BLaER1 treated with 17β-estradiol and CSF1 and Interleukin-3, amounts not matched to agents 10 nM and 100 nM (cell line): ENCODE results near the gene LRP3.
"Not testable (repeated sequence)": the region's sequence is repeated elsewhere in the genome, so short reads cannot be mapped to it uniquely, and the experiment has no call there.

Experiments
- H3K27ac ChIP-seq, 11 experiments: shearing (Covaris generic); formaldehyde crosslinking; 2 replicates each; pipeline ENCODE4 v1.8.1; 2022
- H3K27me3 ChIP-seq, 11 experiments: shearing (Covaris generic); formaldehyde crosslinking; 2 replicates each; pipeline ENCODE4 v1.8.1; 2022
- H3K36me3 ChIP-seq, 11 experiments: shearing (Covaris generic); formaldehyde crosslinking; 2 replicates each; pipeline ENCODE4 v1.8.1; 2022
- H3K4me1 ChIP-seq, 10 experiments: shearing (Covaris generic); formaldehyde crosslinking; 2 replicates each; pipeline ENCODE4 v1.8.1; 2022
- H3K4me2 ChIP-seq, 11 experiments: shearing (Covaris generic); formaldehyde crosslinking; 2 replicates each; pipeline ENCODE4 v1.8.1; 2022
- H3K4me3 ChIP-seq, 10 experiments: shearing (Covaris generic); formaldehyde crosslinking; 2 replicates each; pipeline ENCODE4 v1.8.1; 2022
- H3K9ac ChIP-seq, 11 experiments: shearing (Covaris generic); formaldehyde crosslinking; 2 replicates each; pipeline ENCODE4 v1.8.1; 2022
- H3K9me3 ChIP-seq, 11 experiments: shearing (Covaris generic); formaldehyde crosslinking; replicated peaks in 1 of 11; 2 replicates each; pipeline ENCODE4 v1.8.1; 2022
- H4K20me1 ChIP-seq, 11 experiments: shearing (Covaris generic); formaldehyde crosslinking; 2 replicates each; pipeline ENCODE4 v1.8.1; 2022
- Cebpa-rat ChIP-seq, 11 experiments: shearing (Covaris generic); IDR thresholded peaks; 2 replicates each; pipeline ENCODE4 v1.8.1; 2022

LRP3 gene

DNA sequence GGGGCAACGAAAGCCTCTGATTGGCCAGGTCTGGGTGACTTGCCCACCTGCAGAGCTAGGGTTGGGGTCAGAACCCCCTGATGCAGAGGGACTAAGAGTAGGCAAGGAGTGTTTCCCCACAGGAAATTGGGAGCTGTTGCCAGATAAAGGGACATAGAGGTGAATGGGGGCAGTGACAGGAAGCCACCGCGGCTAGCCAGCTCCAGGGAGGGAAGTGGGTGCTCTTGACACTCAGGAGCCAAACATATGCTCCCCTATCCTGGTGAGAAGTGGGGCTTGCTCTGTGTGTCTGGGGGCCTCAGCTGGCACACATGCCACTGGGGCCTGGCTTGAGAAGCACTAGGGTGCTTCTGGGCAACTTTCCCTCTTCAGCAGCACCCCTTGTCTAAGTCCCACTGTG is 36.2 kb upstream of the LRP3 start:
- no peak for TF ChIP-seq Cebpa-rat (IDR thresholded peaks at IDR 0.05)
- Histone ChIP-seq H3K4me1 (peaks cover 41 to 68% (median 54%) of the 10 kb centered on the region in 10 experiments), H4K20me1 (no peaks in the 10 kb centered on the region), H3K36me3 (no peaks in the 10 kb centered on the region; a peak in 1 of 22 replicates), H3K27me3 (no peaks in the 10 kb centered on the region), H3K4me3 (no peak overlapping the region), H3K9ac (peak overlapping the region in 4 of 11 experiments; percentile 0 to 36 (median 31); a peak in 4 of 22 replicates), H3K4me2 (peak overlapping the region; percentile 14 to 83 (median 75)), H3K27ac (peak overlapping the region in 9 of 11 experiments; percentile 32 to 66 (median 52); a peak in 15 of 22 replicates), H3K9me3 (peaks cover 0 to 14% (median 12%) of the 10 kb centered on the region in 11 experiments; a peak in 11 of 22 replicates)

DNA sequence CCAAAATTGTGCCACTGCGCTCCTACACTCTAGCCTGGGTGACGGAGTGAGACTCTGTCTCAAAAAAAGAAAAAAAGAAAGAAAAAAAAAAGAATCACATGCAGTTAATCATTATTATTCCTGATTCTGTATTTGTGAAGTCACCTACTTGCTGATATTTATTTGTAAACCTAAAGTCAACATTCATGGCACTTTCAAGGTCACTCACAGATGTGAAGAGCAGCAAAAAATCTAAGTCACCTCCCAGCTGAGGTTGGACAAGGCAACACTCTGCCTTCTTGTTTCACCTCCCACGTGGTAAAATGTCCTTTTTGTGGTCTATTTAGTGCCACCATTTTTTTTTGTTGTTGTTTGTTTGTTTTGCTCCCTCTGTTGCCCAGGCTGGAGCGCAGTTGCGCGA is 35.8 kb upstream of the LRP3 start:
- Histone ChIP-seq H3K4me3 (no peak overlapping the region), H3K27me3 (no peaks in the 10 kb centered on the region), H3K4me2 (peak overlapping the region; percentile 14 to 83 (median 75); a peak in 21 of 22 replicates), H3K36me3 (no peaks in the 10 kb centered on the region; a peak in 1 of 22 replicates), H3K27ac (peak overlapping the region in 9 of 11 experiments; percentile 32 to 66 (median 52); a peak in 15 of 22 replicates), H4K20me1 (no peaks in the 10 kb centered on the region), H3K9ac (peak overlapping the region in 4 of 11 experiments; percentile 0 to 36 (median 31); a peak in 4 of 22 replicates), H3K9me3 (peaks cover 0 to 14% (median 12%) of the 10 kb centered on the region in 11 experiments; a peak in 11 of 22 replicates), H3K4me1 (peaks cover 41 to 68% (median 54%) of the 10 kb centered on the region in 10 experiments)
- TF ChIP-seq Cebpa-rat (IDR thresholded peaks at IDR 0.05) = no peak

DNA sequence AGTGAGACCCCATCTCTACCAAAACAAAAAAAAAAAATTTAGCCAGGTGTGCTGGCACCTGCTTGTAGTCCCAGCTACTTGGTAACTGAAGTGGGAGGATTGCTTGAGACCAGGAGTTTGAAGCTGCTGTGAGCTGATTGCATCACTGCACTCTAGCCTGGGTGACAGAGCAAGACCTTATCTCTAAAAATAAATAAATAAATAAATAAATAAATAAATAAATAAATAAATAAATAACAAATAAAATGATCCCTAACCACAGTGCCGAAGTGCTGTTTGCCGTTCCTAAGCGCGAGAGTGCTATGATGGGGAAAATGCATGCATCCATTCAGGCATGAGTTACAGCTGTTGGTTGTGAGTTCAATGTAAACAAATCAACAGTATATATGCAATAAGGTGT is 35.0 kb upstream of the LRP3 start:
- H3K9ac ChIP-seq = no peak overlapping the region
- H4K20me1 ChIP-seq = no peaks in the 10 kb centered on the region
- H3K36me3 ChIP-seq = no peaks in the 10 kb centered on the region; a peak in 2 of 22 replicates
- TF ChIP-seq Cebpa-rat (IDR thresholded peaks at IDR 0.05) = no peak
- peaks cover 41 to 74% (median 55%) of the 10 kb centered on the region in 10 experiments for H3K4me1 ChIP-seq
- no peak overlapping the region; a peak in 1 of 20 replicates for H3K4me3 ChIP-seq
- H3K9me3 ChIP-seq = peaks cover 0 to 14% (median 12%) of the 10 kb centered on the region in 11 experiments; a peak in 11 of 22 replicates
- peak overlapping the region in 2 of 11 experiments; percentile 84 to 85; a peak in 1 of 22 replicates for H3K27ac ChIP-seq
- no peaks in the 10 kb centered on the region for H3K27me3 ChIP-seq
- peak overlapping the region in 7 of 11 experiments; percentile 68 to 83 (median 75); a peak in 8 of 22 replicates for H3K4me2 ChIP-seq

- no peaks in the 10 kb centered on the region; a peak in 2 of 22 replicates for H3K36me3 ChIP-seq
- H3K27me3 ChIP-seq = no peaks in the 10 kb centered on the region
- peak overlapping the region; percentile 68 to 80 (median 77) for H3K4me2 ChIP-seq
- peak overlapping the region in 1 of 10 experiments; percentile 11; a peak in 1 of 20 replicates for H3K4me3 ChIP-seq
- peaks cover 41 to 74% (median 55%) of the 10 kb centered on the region in 10 experiments for H3K4me1 ChIP-seq
- H3K9me3 ChIP-seq = peaks cover 0 to 14% (median 12%) of the 10 kb centered on the region in 11 experiments; a peak in 11 of 22 replicates
- no peak for TF ChIP-seq Cebpa-rat (IDR thresholded peaks at IDR 0.05)
- peak overlapping the region in 5 of 11 experiments; percentile 24 to 60 (median 42); a peak in 7 of 22 replicates for H3K9ac ChIP-seq
- H3K27ac ChIP-seq = peak overlapping the region in 10 of 11 experiments; percentile 33 to 85 (median 72); a peak in 19 of 22 replicates
- H4K20me1 ChIP-seq = no peaks in the 10 kb centered on the region
Observed at GRCh38 chr19:33159893-33160292, 34.2 kb upstream of the LRP3 start.

GRCh38 chr19:33161201-33161600 is 32.9 kb upstream of the LRP3 start:
- Histone ChIP-seq H3K9ac (peak overlapping the region in 4 of 11 experiments; percentile 2 to 46 (median 34); a peak in 5 of 22 replicates), H4K20me1 (no peaks in the 10 kb centered on the region), H3K27me3 (no peaks in the 10 kb centered on the region), H3K4me2 (peak overlapping the region; percentile 68 to 80 (median 77)), H3K9me3 (peaks cover 0 to 14% (median 12%) of the 10 kb centered on the region in 11 experiments; a peak in 11 of 22 replicates), H3K27ac (peak overlapping the region in 9 of 11 experiments; percentile 55 to 85 (median 73); a peak in 18 of 22 replicates), H3K36me3 (no peaks in the 10 kb centered on the region; a peak in 2 of 22 replicates), H3K4me3 (0 out of 20 replicates have a peak overlapping the region, but pooled peaks of 1 of the 10 experiments have one; percentile 6), H3K4me1 (peaks cover 41 to 67% (median 53%) of the 10 kb centered on the region in 10 experiments)
- TF ChIP-seq Cebpa-rat (IDR thresholded peaks at IDR 0.05) = no peak

DNA sequence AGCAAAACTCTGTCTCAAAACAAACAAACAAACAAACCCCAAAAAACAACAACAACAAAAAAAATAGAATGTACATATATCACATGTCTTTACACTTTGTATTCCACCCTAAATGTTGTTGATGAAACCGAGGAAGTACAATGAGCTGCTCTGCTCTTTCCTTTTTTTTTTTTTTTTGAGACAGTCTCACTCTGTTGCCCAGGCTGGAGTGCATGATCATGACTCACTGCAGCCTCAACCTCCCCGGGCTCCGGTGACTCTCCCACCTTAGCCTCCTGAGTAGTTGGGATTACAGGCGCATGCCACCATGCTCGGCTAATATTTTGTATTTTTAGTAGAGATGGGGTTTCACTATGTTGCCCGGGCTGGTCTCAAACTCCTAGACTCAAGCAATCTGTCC is 30.6 kb upstream of the LRP3 start:
- TF ChIP-seq Cebpa-rat (IDR thresholded peaks at IDR 0.05) = no peak
- Histone ChIP-seq H3K4me1 (peaks cover 33 to 51% (median 42%) of the 10 kb centered on the region in 10 experiments), H3K4me2 (peak overlapping the region in 4 of 11 experiments; percentile 27 to 47 (median 34); a peak in 5 of 22 replicates), H3K4me3 (no peak overlapping the region), H3K27me3 (no peaks in the 10 kb centered on the region), H3K27ac (no peak overlapping the region), H3K36me3 (no peaks in the 10 kb centered on the region; a peak in 3 of 22 replicates), H3K9ac (no peak overlapping the region), H4K20me1 (no peaks in the 10 kb centered on the region), H3K9me3 (peaks cover 20 to 37% (median 33%) of the 10 kb centered on the region in 11 experiments)

DNA sequence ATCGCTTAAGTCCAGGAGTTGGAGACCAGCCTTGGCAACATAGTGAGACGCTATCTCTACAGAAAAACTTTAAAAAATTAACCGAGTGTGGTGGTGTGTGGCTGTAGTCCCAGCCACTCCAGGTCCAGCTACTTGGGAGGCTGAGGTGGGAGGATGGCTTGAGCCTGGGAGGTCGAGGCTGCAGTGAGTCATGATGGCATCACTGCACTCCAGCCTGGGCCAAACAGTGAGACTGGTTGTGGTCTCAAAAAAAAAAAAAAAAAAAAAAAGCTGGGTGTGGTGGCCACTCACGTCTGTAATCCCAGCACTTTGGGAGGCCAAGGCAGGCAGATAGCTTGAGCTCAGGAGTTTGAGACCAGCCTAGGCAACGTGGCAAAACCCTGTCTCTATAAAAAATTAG is 28.1 kb upstream of the LRP3 start:
- peaks cover 16 to 26% (median 20%) of the 10 kb centered on the region in 10 experiments for H3K4me1 ChIP-seq

DNA sequence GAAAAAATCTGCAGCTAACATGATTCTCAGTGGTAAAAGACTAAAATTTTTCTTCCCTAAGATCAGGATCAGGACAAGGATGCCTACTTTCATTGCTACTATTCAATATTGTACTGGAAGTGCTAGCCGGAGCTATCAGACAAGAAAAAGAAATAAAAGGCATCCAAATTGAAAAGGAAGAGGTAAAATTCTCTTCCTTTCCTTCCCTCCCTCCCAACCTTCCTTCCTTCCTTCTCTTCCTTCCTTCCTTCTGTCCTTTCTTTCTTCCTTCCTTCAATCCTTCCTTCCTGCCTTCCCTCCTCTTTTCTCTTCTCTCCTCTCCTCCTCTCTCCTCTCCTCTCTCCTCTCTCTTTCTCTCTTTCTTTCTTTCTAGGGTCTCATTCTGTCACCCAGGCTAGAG is 26.7 kb upstream of the LRP3 start:
- no peak overlapping the region for H3K27ac ChIP-seq
- no peaks in the 10 kb centered on the region for H3K27me3 ChIP-seq
- H3K36me3 ChIP-seq = peaks cover 0 to 8% (median 0%) of the 10 kb centered on the region in 11 experiments; a peak in 2 of 22 replicates
- TF ChIP-seq Cebpa-rat (IDR thresholded peaks at IDR 0.05) = no peak
- no peak overlapping the region for H3K9ac ChIP-seq
- H3K4me3 ChIP-seq = no peak overlapping the region
- no peak overlapping the region for H3K4me2 ChIP-seq
- peaks cover 29 to 44% (median 36%) of the 10 kb centered on the region in 11 experiments for H3K9me3 ChIP-seq
- no peaks in the 10 kb centered on the region for H4K20me1 ChIP-seq
- H3K4me1 ChIP-seq = peaks cover 14 to 21% (median 18%) of the 10 kb centered on the region in 10 experiments

More for the DNA sequence above, 28.1 kb upstream of the LRP3 start:
- peaks cover 29 to 44% (median 36%) of the 10 kb centered on the region in 11 experiments for H3K9me3 ChIP-seq
- not testable (repeated sequence) for H3K4me3 ChIP-seq, H3K27ac ChIP-seq, H3K9ac ChIP-seq, H3K36me3 ChIP-seq, H4K20me1 ChIP-seq, H3K27me3 ChIP-seq, H3K4me2 ChIP-seq

DNA sequence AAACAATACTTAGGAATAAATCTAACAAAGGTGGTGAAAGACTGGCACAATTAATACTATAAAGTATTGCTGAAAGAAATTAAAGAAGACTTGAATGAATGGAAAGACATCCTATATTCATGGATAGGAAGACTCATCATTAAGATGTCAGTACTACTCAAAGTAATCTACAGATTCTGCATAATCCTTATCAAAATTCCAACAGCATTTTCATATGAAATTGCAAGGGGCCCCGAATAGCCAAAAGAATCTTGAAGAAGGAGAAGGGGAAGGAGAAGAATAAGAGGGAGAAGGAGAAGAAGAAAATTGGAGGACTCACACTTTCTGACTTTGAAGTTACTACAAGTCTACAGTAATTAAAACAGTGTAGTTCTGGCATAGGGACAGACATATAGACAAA is 25.6 kb upstream of the LRP3 start:
- no peak for TF ChIP-seq Cebpa-rat (IDR thresholded peaks at IDR 0.05)

More for the DNA sequence above, 25.6 kb upstream of the LRP3 start:
- H3K9me3 ChIP-seq = peaks cover 29 to 44% (median 36%) of the 10 kb centered on the region in 11 experiments
- H3K4me1 ChIP-seq = peaks cover 23 to 27% (median 25%) of the 10 kb centered on the region in 10 experiments
- no peak overlapping the region for H3K9ac ChIP-seq
- H4K20me1 ChIP-seq = no peaks in the 10 kb centered on the region
- H3K4me3 ChIP-seq = no peak overlapping the region
- no peak overlapping the region for H3K4me2 ChIP-seq
- H3K27ac ChIP-seq = no peak overlapping the region
- H3K27me3 ChIP-seq = no peaks in the 10 kb centered on the region
- H3K36me3 ChIP-seq = peaks cover 0 to 8% (median 0%) of the 10 kb centered on the region in 11 experiments; a peak in 2 of 22 replicates
